Gastrocnemius medialis (tissue), 4 donors: ENCODE data around the gene ZNF813.

ENCODE experiments used
- POLR2A ChIP-seq, 2 donors: fragments of 450-650 bp; IDR thresholded peaks; one replicate each; pipeline ENCODE4 v1.6.1; 2017; ENCODE audit warnings: antibody characterized with exemption in 2 of 2, mild to moderate bottlenecking in 2 of 2, moderate library complexity in 2 of 2
- TF ChIP-seq, protein P1 (sequence below), 5 experiments: fragments of 450-650 bp in 3 of 5; fragments of 200-600 bp in 2 of 5; sonication (generic) in 2 of 5; IDR thresholded peaks in 4 of 5; conservative IDR thresholded peaks in 1 of 5; 1 replicate in 4 of 5; 2 replicates in 1 of 5; pipeline ENCODE4 v1.5.1; 2016 to 2019; ENCODE audit warnings: antibody characterized with exemption in 5 of 5, mild to moderate bottlenecking in 3 of 5, moderate library complexity in 3 of 5

DNA sequence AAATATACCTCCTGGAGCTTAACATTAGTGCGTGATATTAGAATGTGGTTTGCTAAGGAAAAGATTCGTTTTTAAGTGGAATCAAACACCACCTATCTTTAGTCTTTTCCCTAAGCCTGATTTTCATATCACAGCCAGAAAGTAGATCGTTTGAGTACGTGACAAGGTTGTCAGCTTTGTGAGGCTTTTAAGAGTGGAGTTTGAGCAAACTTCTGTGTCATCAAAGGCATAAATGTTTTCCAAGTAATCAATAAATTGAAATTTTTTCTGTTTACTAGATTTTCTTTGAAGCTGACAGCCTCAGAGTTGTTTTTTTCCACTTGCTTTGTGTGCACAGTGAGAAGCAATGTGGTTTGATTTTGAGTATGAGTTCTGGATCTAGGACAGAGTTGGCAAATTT lies 63.9 kb downstream of the ZNF813 start:
- TF ChIP-seq, protein P1, sequence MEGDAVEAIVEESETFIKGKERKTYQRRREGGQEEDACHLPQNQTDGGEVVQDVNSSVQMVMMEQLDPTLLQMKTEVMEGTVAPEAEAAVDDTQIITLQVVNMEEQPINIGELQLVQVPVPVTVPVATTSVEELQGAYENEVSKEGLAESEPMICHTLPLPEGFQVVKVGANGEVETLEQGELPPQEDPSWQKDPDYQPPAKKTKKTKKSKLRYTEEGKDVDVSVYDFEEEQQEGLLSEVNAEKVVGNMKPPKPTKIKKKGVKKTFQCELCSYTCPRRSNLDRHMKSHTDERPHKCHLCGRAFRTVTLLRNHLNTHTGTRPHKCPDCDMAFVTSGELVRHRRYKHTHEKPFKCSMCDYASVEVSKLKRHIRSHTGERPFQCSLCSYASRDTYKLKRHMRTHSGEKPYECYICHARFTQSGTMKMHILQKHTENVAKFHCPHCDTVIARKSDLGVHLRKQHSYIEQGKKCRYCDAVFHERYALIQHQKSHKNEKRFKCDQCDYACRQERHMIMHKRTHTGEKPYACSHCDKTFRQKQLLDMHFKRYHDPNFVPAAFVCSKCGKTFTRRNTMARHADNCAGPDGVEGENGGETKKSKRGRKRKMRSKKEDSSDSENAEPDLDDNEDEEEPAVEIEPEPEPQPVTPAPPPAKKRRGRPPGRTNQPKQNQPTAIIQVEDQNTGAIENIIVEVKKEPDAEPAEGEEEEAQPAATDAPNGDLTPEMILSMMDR (IDR thresholded peaks at IDR 0.05 in 4 of 5, conservative IDR thresholded peaks at IDR 0.05 in 1 of 5): no peak
- TF ChIP-seq POLR2A (IDR thresholded peaks at IDR 0.05): no peak
